Lung (tissue), 16 donors: Measurements from ENCODE around the gene KIF7. TPM values are rescaled to one million over a fixed set of nuclear protein-coding genes. Genes with fewer than 3 reads are reported as not detected.

Experiments used
- ATAC-seq: fragments of 200-7000 bp; cut with Tn5 transposase; one replicate; pipeline ENCODE4 v1.9.1; 2020; ENCODE audit warnings: moderate number of reproducible peaks; ENCODE audit not compliant: insufficient read depth, low FRiP score
- DNase-seq, 3 donors: peaks; one replicate each; pipeline ENCODE4 v3.0.0-alpha.2; 2013 to 2017
- H3K27ac ChIP-seq, 2 donors: one replicate each; pipeline ENCODE4 v1.5.1; 2013; ENCODE audit warnings: mild to moderate bottlenecking in 2 of 2, moderate library complexity in 2 of 2, control low read depth in 1 of 2, inconsistent platforms in 1 of 2, low read depth in 1 of 2, low read length in 1 of 2
- H3K27me3 ChIP-seq, 3 donors: one replicate each; pipeline ENCODE4 v1.5.1; 2013; ENCODE audit warnings: low read length in 2 of 3; ENCODE audit not compliant: control insufficient read depth in 3 of 3, insufficient read depth in 3 of 3
- H3K36me3 ChIP-seq, 4 donors: one replicate each; pipeline ENCODE4 v1.5.1; 2013; ENCODE audit warnings: low read length in 4 of 4, mild to moderate bottlenecking in 1 of 4, moderate library complexity in 1 of 4; ENCODE audit not compliant: control insufficient read depth in 4 of 4, insufficient read depth in 4 of 4
- H3K4me1 ChIP-seq, 5 donors: one replicate each; pipeline ENCODE4 v1.5.1; 2013; ENCODE audit warnings: low read length in 5 of 5, mild to moderate bottlenecking in 2 of 5, moderate library complexity in 1 of 5; ENCODE audit not compliant: control insufficient read depth in 5 of 5, insufficient read depth in 5 of 5
- H3K4me3 ChIP-seq: one replicate; pipeline ENCODE4 v1.5.1; 2013; ENCODE audit warnings: mild to moderate bottlenecking, control low read depth, moderate library complexity
- H3K9ac ChIP-seq, 2 donors: one replicate each; pipeline ENCODE4 v1.5.1; 2013; ENCODE audit warnings: low read length in 2 of 2, control low read depth in 1 of 2; ENCODE audit not compliant: insufficient read depth in 1 of 2
- H3K9me3 ChIP-seq, 4 donors: one replicate each; pipeline ENCODE4 v1.5.1; 2013; ENCODE audit warnings: low read length in 3 of 4, mild to moderate bottlenecking in 1 of 4, moderate library complexity in 1 of 4; ENCODE audit not compliant: control insufficient read depth in 4 of 4, insufficient read depth in 3 of 4
- CTCF ChIP-seq: IDR thresholded peaks from 2 replicates; pipeline ENCODE4 v1.5.1; 2012; ENCODE audit warnings: mild to moderate bottlenecking; ENCODE audit errors: control extremely low read depth, extremely low read depth
- WGBS, 2 donors: extraction: QIAGEN DNeasy Blood & Tissue Kit; methylation state at CpG; one replicate each; pipeline ENCODE4 v1.1.7; 2013; 5-methylcytosine and 5-hydroxymethylcytosine counted together
- long read RNA-seq, 5 donors: transcript quantifications; one replicate each; lab custom pipeline, GENCODE V29; 2026
- polyA plus RNA-seq, 2 donors: library from polyadenylated mRNA; stranded (reverse); fragments of 200-250 nt; gene quantifications; one replicate each; pipeline ENCODE4 v1.2.1, GENCODE V29; 2013
- total RNA-seq, 2 donors: library from RNA; depleted of rRNA in 1 of 2; stranded (reverse); fragments of >200 nt in 1 of 2; gene quantifications; one replicate each; pipeline ENCODE4 v1.2.1, GENCODE V29; 2014 to 2021
- donor health status: control.
- donor health status: control.
- donor health status: Bipolar disorder and iron deficiency.
- donor health status: healthy.
- donor health status: DM: yes; HTN: yes; CAD: no.

The KIF7 gene
- 1 to 10 TPM; 3.5 to 6.5 TPM for total RNA-seq
- polyA plus RNA-seq = 1 to 10 TPM; 1.3 to 1.8 TPM
- long read RNA-seq, donor 1 = 0 reads
- long read RNA-seq, donor 2 = 0 reads
- long read RNA-seq, donor 3 = 0 reads
- long read RNA-seq, donor 4 = 0 reads
- long read RNA-seq, donor 5 = 0 reads

- Histone ChIP-seq H3K27me3 (no peaks in the 10 kb centered on the region), H3K27ac (no peak within 1 kb of the TSS), H3K4me1 (peaks cover 0 to 11% (median 0%) of the 10 kb centered on the region in 5 donors), H3K9me3 (no peaks in the 10 kb centered on the region), H3K9ac (peak within 1 kb of the TSS; percentile 33 to 71), H3K36me3 (no peaks in the 10 kb centered on the region), H3K4me3 (peak within 1 kb of the TSS; percentile 24)
- DNase-seq (peak; percentile 68 to 85 (median 82)), ATAC-seq (peak; percentile 49)
- TF ChIP-seq CTCF = no peak
- 2 to 3% methylated on average over 51 to 87 of the region's 87 CpGs for WGBS, 2 donors
Measured at GRCh38 chr15:89654847-89655805, at the start of gene KIF7. Gene KIF7 (minus strand): TSS chr15:89655467. CDS start chr15:89652930, 2,537 bp downstream.

GRCh38 chr15:89704411-89704810, 49.1 kb upstream of the KIF7 start:
- peaks cover 0 to 4% (median 0%) of the 10 kb centered on the region in 3 donors for H3K27me3 ChIP-seq
- ATAC-seq = no peak
- peaks cover 0 to 1% (median 0%) of the 10 kb centered on the region in 4 donors for H3K9me3 ChIP-seq
- no peak for TF ChIP-seq CTCF
- no peak for DNase-seq
- H3K9ac ChIP-seq = no peak overlapping the region
- no peaks in the 10 kb centered on the region for H3K4me1 ChIP-seq
- H3K36me3 ChIP-seq = no peaks in the 10 kb centered on the region
- H3K27ac ChIP-seq = no peak overlapping the region
- H3K4me3 ChIP-seq = no peak overlapping the region

GRCh38 chr15:89695198-89695597, 39.9 kb upstream of the KIF7 start:
- peaks cover 0 to 2% (median 0%) of the 10 kb centered on the region in 5 donors for H3K4me1 ChIP-seq
- H3K9me3 ChIP-seq = no peaks in the 10 kb centered on the region
- WGBS, 2 donors = 93 to 96% methylated on average over 1 of the region's 1 CpG
- no peak for TF ChIP-seq CTCF
- no peaks in the 10 kb centered on the region for H3K36me3 ChIP-seq
- H3K4me3 ChIP-seq = no peak overlapping the region
- ATAC-seq (no peak), DNase-seq (no peak)
- no peak overlapping the region for H3K9ac ChIP-seq
- H3K27me3 ChIP-seq = no peaks in the 10 kb centered on the region
- H3K27ac ChIP-seq = no peak overlapping the region
